Measurements from ENCODE around the gene PAMR1.

GRCh38 chr11:35484435-35484834, 41.0 kb downstream of the PAMR1 start:
- TF ChIP-seq CTCF (IDR thresholded peaks at IDR 0.05) = no peak
- no peak for TF ChIP-seq POLR2A (IDR thresholded peaks at IDR 0.05)
